MM.1S (cell line): ENCODE results near the gene HRK.
"Not testable (repeated sequence)": the region's sequence is repeated elsewhere in the genome, so short reads cannot be mapped to it uniquely, and the experiment has no call there.

Experiments used
- DNase-seq: peaks from one replicate; pipeline ENCODE4 v3.0.0-alpha.2; 2015
- H2AFZ ChIP-seq: fragments of 300-600 bp; sonication (generic); 2 replicates; pipeline ENCODE4 v1.6.0; 2016; ENCODE audit warnings: antibody characterized with exemption, low read length
- H3F3A ChIP-seq: fragments of 300-600 bp; sonication (generic); 2 replicates; pipeline ENCODE4 v1.6.1; 2016; ENCODE audit warnings: mild to moderate bottlenecking, antibody characterized with exemption, low read length, moderate library complexity, mixed read lengths; ENCODE audit not compliant: insufficient read depth
- H3K27ac ChIP-seq: fragments of 300-600 bp; sonication (generic); 2 replicates; pipeline ENCODE4 v1.5.1; 2016; ENCODE audit warnings: mild to moderate bottlenecking, low read length
- H3K27me3 ChIP-seq: fragments of 300-600 bp; sonication (generic); replicated peaks from 2 replicates; pipeline ENCODE4 v1.6.0; 2016; ENCODE audit warnings: low read length; ENCODE audit not compliant: insufficient read depth
- H3K36me3 ChIP-seq: fragments of 300-600 bp; sonication (generic); replicated peaks from 2 replicates; pipeline ENCODE4 v1.6.1; 2016; ENCODE audit warnings: mild to moderate bottlenecking, low read length, mixed read lengths; ENCODE audit not compliant: insufficient read depth
- H3K4me1 ChIP-seq: fragments of 300-600 bp; sonication (generic); 2 replicates; pipeline ENCODE4 v1.6.1; 2016; ENCODE audit warnings: low read length, mixed read lengths
- H3K4me2 ChIP-seq: fragments of 300-600 bp; sonication (generic); 2 replicates; pipeline ENCODE4 v1.6.0; 2016; ENCODE audit warnings: low read depth, low read length
- H3K4me3 ChIP-seq: fragments of 300-600 bp; sonication (generic); 2 replicates; pipeline ENCODE4 v1.5.1; 2016; ENCODE audit warnings: low read length, mixed read lengths
- H3K79me2 ChIP-seq: fragments of 300-600 bp; sonication (generic); 2 replicates; pipeline ENCODE4 v1.6.1; 2016; ENCODE audit warnings: mixed run types, low read length, mixed read lengths
- H3K9ac ChIP-seq: fragments of 300-600 bp; sonication (generic); 2 replicates; pipeline ENCODE4 v1.6.1; 2016; ENCODE audit warnings: low read length, mixed read lengths
- H3K9me2 ChIP-seq: fragments of 300-600 bp; sonication (generic); replicated peaks from 2 replicates; pipeline ENCODE4 v1.6.1; 2016; ENCODE audit warnings: mild to moderate bottlenecking, low read length, mixed read lengths; ENCODE audit not compliant: insufficient read depth
- H3K9me3 ChIP-seq: fragments of 300-600 bp; sonication (generic); replicated peaks from 2 replicates; pipeline ENCODE4 v1.6.1; 2016; ENCODE audit warnings: mild to moderate bottlenecking, low read length, mixed read lengths; ENCODE audit not compliant: insufficient read depth
- H4K20me1 ChIP-seq: fragments of 300-600 bp; sonication (generic); 2 replicates; pipeline ENCODE4 v1.6.1; 2016; ENCODE audit warnings: mild to moderate bottlenecking, low read length, moderate library complexity, mixed read lengths; ENCODE audit not compliant: insufficient read depth
- CTCF ChIP-seq: fragments of 300-600 bp; sonication (generic); IDR thresholded peaks from 2 replicates; pipeline ENCODE4 v1.5.1; 2016; ENCODE audit warnings: antibody characterized with exemption, low read length, mixed read lengths
- EZH2 ChIP-seq: fragments of 300-600 bp; sonication (generic); optimal IDR thresholded peaks from 2 replicates; pipeline ENCODE3; 2017; ENCODE audit warnings: low read depth, mild to moderate bottlenecking, antibody characterized with exemption, low read length, mixed read lengths
- EZH2phosphoT487 ChIP-seq: fragments of 300-600 bp; sonication (generic); IDR thresholded peaks from 2 replicates; pipeline ENCODE4 v1.6.1; 2018; ENCODE audit warnings: antibody characterized with exemption, low read length

Gene HRK

DNA sequence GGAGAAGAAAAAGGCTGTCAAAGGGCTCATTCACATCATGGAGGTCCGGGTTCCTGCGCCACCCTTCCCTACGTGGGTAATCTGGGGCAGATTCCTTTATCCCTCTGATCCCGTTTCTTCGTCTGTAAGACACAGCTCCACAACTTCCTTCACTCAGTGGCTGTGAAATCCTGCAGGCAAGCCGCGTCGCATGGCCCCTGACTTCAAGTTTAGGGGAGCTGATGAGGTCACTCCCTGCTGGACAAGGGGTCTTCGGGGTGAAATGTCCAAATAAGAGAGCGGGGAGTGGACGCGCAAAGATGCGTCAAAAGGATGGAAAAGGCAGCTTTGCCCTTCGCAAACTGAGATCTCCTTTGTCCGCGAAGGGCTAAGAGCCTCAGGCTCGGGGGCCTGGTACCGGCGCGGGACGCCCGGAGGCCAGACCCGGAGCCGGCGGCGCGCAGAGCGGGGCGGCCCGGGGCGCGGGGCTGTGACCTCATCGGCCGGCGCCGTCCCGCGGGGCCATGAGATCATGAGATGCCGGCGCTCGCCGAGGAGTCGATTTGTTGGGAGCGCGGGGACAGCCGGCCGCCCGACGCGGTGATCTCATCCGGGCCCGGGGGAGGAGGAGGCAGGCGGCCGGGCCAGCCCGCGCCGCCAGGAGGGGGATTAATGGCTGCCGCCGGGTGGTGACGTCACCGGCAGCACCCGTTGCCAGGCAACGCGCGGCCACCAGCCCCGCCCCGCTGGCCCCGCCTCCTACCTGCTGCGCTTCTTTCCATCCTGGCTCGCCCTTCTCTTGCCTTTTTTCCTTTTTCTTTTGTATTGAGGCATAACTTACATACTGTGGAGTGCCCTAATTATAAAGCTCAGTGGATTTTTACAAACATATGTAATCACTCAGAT, 62.1 kb downstream of the HRK start:
- Histone ChIP-seq H3K4me3 (peak overlapping the region; percentile 84), H4K20me1 (no peaks in the 10 kb centered on the region), H3K27me3 (no peaks in the 10 kb centered on the region), H3K9me3 (no peaks in the 10 kb centered on the region), H3K4me2 (peak overlapping the region; percentile 65), H3K9me2 (no peaks in the 10 kb centered on the region), H3K27ac (peak overlapping the region; percentile 79), H3K36me3 (no peaks in the 10 kb centered on the region), H3K79me2 (no peaks in the 10 kb centered on the region), H3K4me1 (0 out of 2 replicates have a peak, but pooled peaks cover 4% of the 10 kb centered on the region), H3K9ac (peak overlapping the region; percentile 95), H2AFZ (peak overlapping the region; percentile 98), H3F3A (no peaks in the 10 kb centered on the region)
- peak; percentile 67 for DNase-seq
- TF ChIP-seq EZH2 (no peak), CTCF (no peak), EZH2phosphoT487 (no peak)

DNA sequence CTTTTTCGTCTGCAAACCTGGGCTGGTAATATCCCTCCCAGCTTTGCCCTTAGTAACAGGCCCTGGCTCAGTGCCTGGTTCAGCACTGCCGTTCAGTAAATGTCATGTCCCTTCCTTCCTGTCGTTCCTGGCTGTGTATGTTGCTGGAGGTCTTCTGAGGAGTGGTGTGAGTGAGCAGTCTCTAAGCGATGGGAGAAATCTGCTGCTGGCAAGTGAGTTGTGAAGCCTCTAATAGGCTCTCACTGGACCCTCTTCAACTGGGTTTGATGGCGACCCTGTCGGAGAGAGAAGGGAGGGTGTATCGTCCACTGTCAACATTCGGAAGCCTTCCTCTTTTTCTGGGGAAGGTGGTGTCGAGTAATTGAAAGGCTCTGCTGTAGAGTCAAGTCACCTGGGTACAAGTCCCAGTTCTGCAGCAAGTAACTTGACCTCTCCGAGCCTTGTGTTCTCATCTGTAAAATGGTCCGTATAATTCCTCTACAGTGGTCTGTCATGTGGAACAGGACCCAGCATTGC, 62.8 kb downstream of the HRK start:
- no peak for TF ChIP-seq EZH2
- no peak for TF ChIP-seq CTCF
- no peak for TF ChIP-seq EZH2phosphoT487
- Histone ChIP-seq H3K9ac (peak overlapping the region; percentile 95; the same call in 1 of the 2 replicates), H3F3A (no peaks in the 10 kb centered on the region), H3K27ac (no peak overlapping the region; the same call in 1 of the 2 replicates), H3K4me2 (peak overlapping the region; percentile 65), H4K20me1 (no peaks in the 10 kb centered on the region), H3K36me3 (no peaks in the 10 kb centered on the region), H3K9me2 (no peaks in the 10 kb centered on the region), H3K4me1 (0 out of 2 replicates have a peak, but pooled peaks cover 4% of the 10 kb centered on the region), H3K4me3 (peak overlapping the region; percentile 84), H2AFZ (0 out of 2 replicates have a peak overlapping the region, but pooled peaks have one; percentile 98), H3K27me3 (no peaks in the 10 kb centered on the region), H3K79me2 (no peaks in the 10 kb centered on the region), H3K9me3 (no peaks in the 10 kb centered on the region)
- DNase-seq = no peak

GRCh38 chr12:116814766-116815165, 66.5 kb downstream of the HRK start:
- H3K9me2 ChIP-seq, H3K4me3 ChIP-seq, H4K20me1 ChIP-seq, H3K4me1 ChIP-seq, H3F3A ChIP-seq, H3K36me3 ChIP-seq, H2AFZ ChIP-seq, H3K9ac ChIP-seq, H3K27me3 ChIP-seq, H3K79me2 ChIP-seq, H3K27ac ChIP-seq, H3K4me2 ChIP-seq, H3K9me3 ChIP-seq: not testable (repeated sequence)
- peak; percentile 6 for DNase-seq
